ENCODE measurements around the gene NTNG1.

Gene NTNG1

DNA sequence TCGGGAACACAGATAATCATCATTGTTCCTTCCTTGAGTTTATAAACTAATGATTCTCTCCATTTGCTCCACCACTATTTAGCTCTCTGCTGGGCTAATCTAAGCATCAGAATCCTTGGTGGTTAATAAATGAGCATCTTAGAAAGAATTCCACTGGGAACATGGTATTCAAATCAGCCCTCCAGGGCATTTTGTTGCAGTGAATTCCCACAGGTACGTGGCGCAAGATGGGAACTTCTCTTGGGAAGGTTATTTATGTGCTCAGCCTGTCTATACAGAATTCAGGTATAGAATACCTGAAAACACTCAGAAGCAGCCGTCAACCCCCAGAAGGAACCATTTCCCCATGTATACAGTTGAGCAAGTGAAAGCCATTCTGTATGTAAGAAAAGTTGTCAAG is 131.5 kb downstream of the NTNG1 start:
- DNase-seq (ENCODE audit: low read depth in 1 of 2, low spot score in 1 of 2), result no peak
- H3K4me3 ChIP-seq (replicated peaks; ENCODE audit: insufficient read depth, low read length), result no peak overlapping the region
- H3K27me3 ChIP-seq (ENCODE audit: insufficient read depth, poor library complexity, severe bottlenecking), result no peaks in the 10 kb centered on the region
- TF ChIP-seq POLR2AphosphoS5 (IDR thresholded peaks at IDR 0.05; ENCODE audit: low read depth), result no peak
- TF ChIP-seq REST (IDR thresholded peaks at IDR 0.05; ENCODE audit: insufficient replicate concordance, low read depth), result no peak
- no peak for TF ChIP-seq GABPA (IDR thresholded peaks at IDR 0.05; ENCODE audit: low read depth)
- no peak for TF ChIP-seq SPI1 (IDR thresholded peaks at IDR 0.05; ENCODE audit: borderline replicate concordance, low read depth)
- TF ChIP-seq, protein P1, sequence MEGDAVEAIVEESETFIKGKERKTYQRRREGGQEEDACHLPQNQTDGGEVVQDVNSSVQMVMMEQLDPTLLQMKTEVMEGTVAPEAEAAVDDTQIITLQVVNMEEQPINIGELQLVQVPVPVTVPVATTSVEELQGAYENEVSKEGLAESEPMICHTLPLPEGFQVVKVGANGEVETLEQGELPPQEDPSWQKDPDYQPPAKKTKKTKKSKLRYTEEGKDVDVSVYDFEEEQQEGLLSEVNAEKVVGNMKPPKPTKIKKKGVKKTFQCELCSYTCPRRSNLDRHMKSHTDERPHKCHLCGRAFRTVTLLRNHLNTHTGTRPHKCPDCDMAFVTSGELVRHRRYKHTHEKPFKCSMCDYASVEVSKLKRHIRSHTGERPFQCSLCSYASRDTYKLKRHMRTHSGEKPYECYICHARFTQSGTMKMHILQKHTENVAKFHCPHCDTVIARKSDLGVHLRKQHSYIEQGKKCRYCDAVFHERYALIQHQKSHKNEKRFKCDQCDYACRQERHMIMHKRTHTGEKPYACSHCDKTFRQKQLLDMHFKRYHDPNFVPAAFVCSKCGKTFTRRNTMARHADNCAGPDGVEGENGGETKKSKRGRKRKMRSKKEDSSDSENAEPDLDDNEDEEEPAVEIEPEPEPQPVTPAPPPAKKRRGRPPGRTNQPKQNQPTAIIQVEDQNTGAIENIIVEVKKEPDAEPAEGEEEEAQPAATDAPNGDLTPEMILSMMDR (IDR thresholded peaks at IDR 0.05; ENCODE audit: insufficient read depth, low read length), result no peak
- no peak overlapping the region for H3K27ac ChIP-seq (replicated peaks)

- H3K4me3 ChIP-seq (replicated peaks; ENCODE audit: insufficient read depth, low read length), result no peak overlapping the region
- no peaks in the 10 kb centered on the region for H3K27me3 ChIP-seq (ENCODE audit: insufficient read depth, poor library complexity, severe bottlenecking)
- H3K27ac ChIP-seq (replicated peaks), result no peak overlapping the region
- TF ChIP-seq SPI1 (IDR thresholded peaks at IDR 0.05; ENCODE audit: borderline replicate concordance, low read depth) (no peak), GABPA (IDR thresholded peaks at IDR 0.05; ENCODE audit: low read depth) (no peak), POLR2AphosphoS5 (IDR thresholded peaks at IDR 0.05; ENCODE audit: low read depth) (no peak), REST (IDR thresholded peaks at IDR 0.05; ENCODE audit: insufficient replicate concordance, low read depth) (no peak)
- TF ChIP-seq, protein P1 (IDR thresholded peaks at IDR 0.05; ENCODE audit: insufficient read depth, low read length), result no peak
- DNase-seq (ENCODE audit: low read depth in 1 of 2, low spot score in 1 of 2), result no peak
These were observed 132.7 kb downstream of the NTNG1 start for GRCh38 chr1:107273515-107273914.

DNA sequence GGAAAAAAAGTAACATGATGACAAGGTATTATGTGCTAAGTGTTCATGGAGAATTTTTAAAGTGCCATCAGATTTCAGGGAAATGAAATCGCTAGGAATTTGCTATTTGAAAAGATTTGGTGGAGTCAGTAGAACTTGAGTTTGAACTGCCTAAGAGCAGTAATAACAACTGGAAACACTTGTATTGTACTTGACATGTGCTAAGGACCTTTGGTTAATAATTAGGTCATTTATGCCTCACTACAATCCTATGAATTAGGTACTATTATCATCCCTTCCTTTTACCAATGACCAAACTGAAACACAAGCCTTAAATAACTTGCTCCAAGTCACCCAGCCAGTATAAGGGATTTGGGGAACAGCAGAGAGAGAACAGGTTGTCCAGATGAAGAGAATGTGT is 133.4 kb downstream of the NTNG1 start:
- TF ChIP-seq POLR2AphosphoS5 (IDR thresholded peaks at IDR 0.05; ENCODE audit: low read depth) (no peak), GABPA (IDR thresholded peaks at IDR 0.05; ENCODE audit: low read depth) (no peak), SPI1 (IDR thresholded peaks at IDR 0.05; ENCODE audit: borderline replicate concordance, low read depth) (no peak), REST (IDR thresholded peaks at IDR 0.05; ENCODE audit: insufficient replicate concordance, low read depth) (no peak)
- TF ChIP-seq, protein P1 (IDR thresholded peaks at IDR 0.05; ENCODE audit: insufficient read depth, low read length), result no peak
- Histone ChIP-seq H3K27me3 (ENCODE audit: insufficient read depth, poor library complexity, severe bottlenecking) (no peaks in the 10 kb centered on the region), H3K4me3 (replicated peaks; ENCODE audit: insufficient read depth, low read length) (no peak overlapping the region), H3K27ac (replicated peaks) (no peak overlapping the region)
- no peak for DNase-seq (ENCODE audit: low read depth in 1 of 2, low spot score in 1 of 2)
